Transverse colon (tissue), 4 donors: Measurements from ENCODE around the gene PASK. TPM values are rescaled to one million over a fixed set of nuclear protein-coding genes. Genes with fewer than 3 reads are reported as not detected.

Source experiments
- DNase-seq: peaks from one replicate; pipeline ENCODE4 v3.0.0-alpha.2; 2019
- H3K27ac ChIP-seq, 4 donors: fragments of 200-600 bp; sonication (generic); 2 replicates each; pipeline ENCODE4 v1.5.1; 2016 to 2018; ENCODE audit warnings: inconsistent platforms in 4 of 4
- H3K27me3 ChIP-seq: fragments of 200-600 bp; sonication (generic); 2 replicates; pipeline ENCODE4 v1.5.1; 2017; ENCODE audit warnings: inconsistent platforms
- H3K36me3 ChIP-seq, 4 donors: fragments of 200-600 bp; sonication (generic); 2 replicates each; pipeline ENCODE4 v1.5.1; 2017 to 2019; ENCODE audit warnings: inconsistent platforms in 4 of 4
- H3K4me1 ChIP-seq, 4 donors: fragments of 200-600 bp; sonication (generic); 2 replicates each; pipeline ENCODE4 v1.5.1; 2017 to 2020; ENCODE audit warnings: inconsistent platforms in 4 of 4
- H3K4me3 ChIP-seq, 4 donors: fragments of 200-600 bp; sonication (generic); 1 replicate in 1 of 4; 2 replicates in 3 of 4; pipeline versions ENCODE4 v1.5.1 to v1.6.1; 2017 to 2019; ENCODE audit warnings: inconsistent platforms in 4 of 4
- H3K9me3 ChIP-seq, 2 donors: fragments of 200-600 bp; sonication (generic); 2 replicates each; pipeline ENCODE4 v1.5.1; 2017 to 2019; ENCODE audit warnings: inconsistent platforms in 2 of 2
- EP300 ChIP-seq: sonication (generic); formaldehyde crosslinking; IDR thresholded peaks from one replicate; pipeline ENCODE4 v1.6.1; 2017; ENCODE audit warnings: antibody characterized with exemption, low read depth
- POLR2A ChIP-seq: fragments of 450-650 bp; IDR thresholded peaks from one replicate; pipeline ENCODE4 v1.6.1; 2016; ENCODE audit warnings: antibody characterized with exemption, mild to moderate bottlenecking, moderate library complexity
- POLR2AphosphoS5 ChIP-seq, 3 donors: sonication (generic); formaldehyde crosslinking; IDR thresholded peaks; one replicate each; pipeline ENCODE4 v1.6.1; 2016; ENCODE audit warnings: antibody characterized with exemption in 3 of 3
- WGBS, 2 donors: methylation state at CpG; one replicate each; pipeline ENCODE4 v1.1.5; 2018; ENCODE audit warnings: low coverage in 1 of 2; 5-methylcytosine and 5-hydroxymethylcytosine counted together
- in situ Hi-C, 4 donors: fragments of 200-750 bp; cut with MboI; loops; one replicate each; pipeline versions ENCODE4 v1.15.0 to v1.15.1; 2017; ENCODE audit warnings: low sequenced_read_pairs in 3 of 4, low pct_ligation_motif_present in 1 of 4, low pct_unique_long_range_greater_than_20kb in 1 of 4
- intact Hi-C: fragments of 100-400 bp; cut with DNase I; formaldehyde crosslinking; loops from one replicate; pipeline ENCODE4 v1.15.1; 2023; ENCODE audit warnings: low total_unique reads
- small RNA-seq, 4 donors: library from RNA; depleted of rRNA; stranded (forward); fragments of <200 nt; gene quantifications; one replicate each; pipeline ENCODE3, GENCODE V24; 2016
- total RNA-seq, 4 donors: library from RNA; depleted of rRNA; stranded (reverse); fragments of >200 nt; gene quantifications; one replicate each; pipeline ENCODE4 v1.1.0, GENCODE V29; 2016
- TF ChIP-seq, protein P1 (sequence below), 5 experiments: fragments of 200-600 bp in 3 of 5; fragments of 450-650 bp in 2 of 5; sonication (generic) in 3 of 5; IDR thresholded peaks; 1 replicate in 2 of 5; 2 replicates in 3 of 5; pipeline ENCODE4 v1.5.1; 2016 to 2017; ENCODE audit warnings: antibody characterized with exemption in 5 of 5, inconsistent platforms in 3 of 5, mild to moderate bottlenecking in 2 of 5, moderate library complexity in 1 of 5

The PASK gene
- total RNA-seq, 4 donors from 2014 or later, result 7.0 to 35.2 (median 19.1) TPM

DNA sequence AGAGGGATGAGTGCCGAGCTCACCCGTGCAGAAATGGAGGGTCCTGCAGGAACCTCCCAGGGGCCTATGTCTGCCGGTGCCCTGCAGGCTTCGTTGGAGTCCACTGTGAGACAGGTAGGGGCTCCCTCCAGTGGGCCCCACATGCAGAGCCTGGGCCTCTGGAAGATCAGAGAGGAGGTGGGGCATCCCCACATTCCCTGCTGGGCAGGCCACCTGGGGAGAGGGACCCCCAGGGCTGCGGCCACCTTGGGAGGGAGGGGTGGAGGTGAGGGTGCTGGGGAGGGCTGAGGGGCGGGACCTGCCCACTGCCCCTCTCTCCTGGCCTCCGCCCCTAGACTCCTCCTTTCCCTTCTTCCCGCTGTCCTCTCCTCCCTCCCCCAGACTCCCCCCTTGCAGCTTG, 85.7 kb downstream of the PASK start:
- Histone ChIP-seq H3K27ac (no peak overlapping the region), H3K4me1 (peaks cover 0 to 7% (median 3%) of the 10 kb centered on the region in 4 donors), H3K4me3 (peak overlapping the region in 1 of 4 donors; percentile 21), H3K27me3 (no peaks in the 10 kb centered on the region), H3K9me3 (no peaks in the 10 kb centered on the region), H3K36me3 (no peaks in the 10 kb centered on the region)
- TF ChIP-seq POLR2AphosphoS5 (IDR thresholded peaks at IDR 0.05) (no peak), EP300 (no peak), POLR2A (no peak)
- TF ChIP-seq, protein P1, sequence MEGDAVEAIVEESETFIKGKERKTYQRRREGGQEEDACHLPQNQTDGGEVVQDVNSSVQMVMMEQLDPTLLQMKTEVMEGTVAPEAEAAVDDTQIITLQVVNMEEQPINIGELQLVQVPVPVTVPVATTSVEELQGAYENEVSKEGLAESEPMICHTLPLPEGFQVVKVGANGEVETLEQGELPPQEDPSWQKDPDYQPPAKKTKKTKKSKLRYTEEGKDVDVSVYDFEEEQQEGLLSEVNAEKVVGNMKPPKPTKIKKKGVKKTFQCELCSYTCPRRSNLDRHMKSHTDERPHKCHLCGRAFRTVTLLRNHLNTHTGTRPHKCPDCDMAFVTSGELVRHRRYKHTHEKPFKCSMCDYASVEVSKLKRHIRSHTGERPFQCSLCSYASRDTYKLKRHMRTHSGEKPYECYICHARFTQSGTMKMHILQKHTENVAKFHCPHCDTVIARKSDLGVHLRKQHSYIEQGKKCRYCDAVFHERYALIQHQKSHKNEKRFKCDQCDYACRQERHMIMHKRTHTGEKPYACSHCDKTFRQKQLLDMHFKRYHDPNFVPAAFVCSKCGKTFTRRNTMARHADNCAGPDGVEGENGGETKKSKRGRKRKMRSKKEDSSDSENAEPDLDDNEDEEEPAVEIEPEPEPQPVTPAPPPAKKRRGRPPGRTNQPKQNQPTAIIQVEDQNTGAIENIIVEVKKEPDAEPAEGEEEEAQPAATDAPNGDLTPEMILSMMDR (IDR thresholded peaks at IDR 0.05), result no peak
- WGBS, 2 donors, result 20 to 38% methylated on average over 1 to 7 of the region's 8 CpGs
- intact Hi-C loops (no loop called here), in situ Hi-C loops (no loop called here)
- DNase-seq, result no peak

DNA sequence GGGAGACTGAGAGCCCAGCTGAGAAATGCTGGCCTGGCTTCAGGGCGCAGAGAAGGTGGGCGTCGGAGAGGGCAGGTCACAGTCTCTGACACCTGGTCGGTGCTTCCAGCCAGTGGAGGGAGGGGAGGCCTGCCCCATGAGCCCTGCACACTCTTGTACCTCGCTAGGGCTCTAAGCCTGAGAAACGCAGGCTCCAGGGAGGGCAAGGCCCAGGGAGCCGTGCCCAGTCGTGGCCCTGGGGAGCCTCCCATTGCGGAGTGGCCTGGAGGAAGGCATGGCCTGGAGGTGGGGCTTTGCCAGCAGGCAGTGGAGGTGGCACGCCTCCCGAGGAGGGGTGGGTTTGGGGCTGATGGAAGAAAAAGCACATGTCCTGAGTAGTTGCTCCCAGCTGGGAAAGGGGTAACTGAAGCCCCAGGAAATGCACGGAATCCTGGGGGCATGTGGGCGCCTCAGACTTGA, 86.2 kb downstream of the PASK start:
- H3K4me3 ChIP-seq, result no peak overlapping the region
- no peak for DNase-seq
- TF ChIP-seq EP300 (no peak), POLR2AphosphoS5 (IDR thresholded peaks at IDR 0.05) (no peak), POLR2A (no peak)
- TF ChIP-seq, protein P1 (IDR thresholded peaks at IDR 0.05), result no peak
- intact Hi-C loops (no loop called here), in situ Hi-C loops (no loop called here)
- H3K4me1 ChIP-seq, result peaks cover 0 to 7% (median 3%) of the 10 kb centered on the region in 4 donors
- no peaks in the 10 kb centered on the region for H3K27me3 ChIP-seq
- WGBS, 2 donors, result 0 to 55% methylated on average over 1 to 13 of the region's 13 CpGs
- H3K27ac ChIP-seq, result no peak overlapping the region
- H3K36me3 ChIP-seq, result no peaks in the 10 kb centered on the region
- H3K9me3 ChIP-seq, result no peaks in the 10 kb centered on the region

DNA sequence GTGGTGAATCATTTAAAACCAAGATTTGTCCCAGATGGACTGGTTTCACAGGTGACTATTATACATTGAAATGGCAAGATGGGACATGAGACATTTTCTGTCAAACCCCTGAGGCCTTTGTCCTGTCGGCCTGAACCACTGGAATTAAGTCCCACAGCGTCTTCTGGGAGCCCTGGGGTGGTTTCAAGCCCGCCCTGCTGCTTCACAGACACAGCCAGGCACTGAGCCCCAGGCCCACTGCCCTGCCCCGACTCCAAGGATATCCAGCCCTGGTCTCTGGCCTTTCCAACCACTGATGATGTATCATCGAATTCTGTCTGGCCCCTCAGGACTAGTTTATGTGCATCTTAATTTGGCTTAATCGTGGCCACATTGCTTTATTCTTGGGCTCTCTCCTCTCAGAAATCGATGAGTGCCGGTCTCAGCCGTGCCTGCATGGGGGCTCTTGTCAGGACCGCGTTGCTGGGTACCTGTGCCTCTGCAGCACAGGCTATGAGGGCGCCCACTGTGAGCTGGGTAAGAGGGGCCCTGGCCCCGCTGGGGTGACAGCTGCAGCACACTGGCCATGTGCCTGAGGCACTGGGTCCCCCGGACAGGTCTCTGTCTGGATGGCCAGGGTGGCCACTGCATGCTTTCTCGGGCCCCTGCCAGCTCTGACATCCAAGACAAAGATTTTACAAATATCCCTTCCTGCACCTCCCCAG, 86.7 kb downstream of the PASK start:
- no peak for DNase-seq
- 86% methylated on average over 15 of the region's 15 CpGs; no CpG with 5 or more reads in 1 of the 2 donors for WGBS, 2 donors
- intact Hi-C loops, result no loop called here
- H3K27ac ChIP-seq, result no peak overlapping the region
- no peaks in the 10 kb centered on the region for H3K27me3 ChIP-seq
- peaks cover 0 to 7% (median 3%) of the 10 kb centered on the region in 4 donors for H3K4me1 ChIP-seq
- TF ChIP-seq, protein P1 (IDR thresholded peaks at IDR 0.05), result no peak
- TF ChIP-seq EP300 (no peak), POLR2A (no peak), POLR2AphosphoS5 (IDR thresholded peaks at IDR 0.05) (no peak)
- H3K9me3 ChIP-seq, result no peaks in the 10 kb centered on the region
- in situ Hi-C loops, result no loop called here
- no peak overlapping the region for H3K4me3 ChIP-seq
- H3K36me3 ChIP-seq, result no peaks in the 10 kb centered on the region

DNA sequence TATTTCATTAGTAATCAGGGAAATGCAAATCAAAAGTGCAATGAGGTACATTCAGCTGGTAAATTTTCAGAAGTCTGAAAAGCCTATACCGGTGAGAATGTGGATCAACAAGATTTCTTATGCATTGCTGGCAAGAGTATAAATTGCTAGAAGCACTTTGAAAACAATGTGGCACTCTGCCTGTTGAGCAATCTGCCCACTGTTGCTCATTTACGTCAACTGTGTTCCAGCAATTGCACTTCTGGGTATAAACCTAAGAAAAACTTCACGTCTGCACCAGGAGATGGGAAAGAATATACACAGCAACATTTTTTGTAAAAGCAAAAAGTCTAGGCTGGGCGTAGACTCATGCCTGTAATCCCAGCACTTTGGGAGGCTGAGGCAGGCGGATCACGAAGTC, 88.0 kb downstream of the PASK start:
- H3K9me3 ChIP-seq, result no peaks in the 10 kb centered on the region
- no peaks in the 10 kb centered on the region for H3K27me3 ChIP-seq
- no peaks in the 10 kb centered on the region for H3K36me3 ChIP-seq
- no peak overlapping the region for H3K27ac ChIP-seq
- in situ Hi-C loops, result no loop called here
- intact Hi-C loops, result no loop called here
- WGBS, 2 donors, result 75% methylated on average over 2 to 6 of the region's 6 CpGs
- peaks cover 0 to 7% (median 3%) of the 10 kb centered on the region in 4 donors for H3K4me1 ChIP-seq
- DNase-seq, result no peak
- no peak for TF ChIP-seq POLR2AphosphoS5 (IDR thresholded peaks at IDR 0.05)
- TF ChIP-seq POLR2A, result no peak
- no peak for TF ChIP-seq EP300
- TF ChIP-seq, protein P1 (IDR thresholded peaks at IDR 0.05), result no peak
- H3K4me3 ChIP-seq, result no peak overlapping the region

Small RNA genes lying within 50 kb of the gene (small RNA-seq; reads per million reads assigned to genes)
- 0 reads per million in 4 donors for gene AC005237.2

Other genes with a start within 250 kb of the PASK start
- gene CROCC2, start 243.1 kb downstream of the PASK start, total RNA-seq, result not detected
- 10 to 100 TPM in 3 of 4 donors, 1 to 10 TPM in 1; 8.2 to 65.5 (median 30.0) TPM for gene SNED1, start 150.9 kb downstream of the PASK start, total RNA-seq
- 100 to 1,000 TPM in 1 of 4 donors, 10 to 100 TPM in 3; 25.4 to 161 (median 34.3) TPM for gene MTERF4, start 47.2 kb downstream of the PASK start, total RNA-seq
- gene PPP1R7, start 995 bp upstream of the PASK start, total RNA-seq, result 10 to 100 TPM; 10.8 to 84.2 (median 46.5) TPM
- gene ANO7, start 39.2 kb upstream of the PASK start, total RNA-seq, result 100 to 1,000 TPM in 1 of 4 donors, 10 to 100 TPM in 3; 37.2 to 202 (median 71.0) TPM
- 1,000 to 10,000 TPM in 1 of 4 donors, 100 to 1,000 TPM in 3; 168 to 1,885 (median 314) TPM for gene HDLBP, start 166.2 kb upstream of the PASK start, total RNA-seq
- gene SEPTIN2, start 166.5 kb upstream of the PASK start, total RNA-seq, result 100 to 1,000 TPM; 116 to 264 (median 180) TPM
- gene FARP2, start 206.8 kb upstream of the PASK start, total RNA-seq, result 100 to 1,000 TPM in 3 of 4 donors, 10 to 100 TPM in 1; 96.5 to 164 (median 136) TPM